Hepatocyte (in vitro differentiated cells): ENCODE data around the gene DLG2. TPM values are rescaled to one million over a fixed set of nuclear protein-coding genes. Genes with fewer than 3 reads are reported as not detected.

Experiments used
- DNase-seq: peaks from one replicate; pipeline ENCODE4 v3.0.0-alpha.2; 2016; ENCODE audit warnings: low spot score
- H2AFZ ChIP-seq: fragments of 200-600 bp; sonication (generic); 2 replicates; pipeline ENCODE4 v1.6.0; 2016; ENCODE audit warnings: antibody characterized with exemption, mild to moderate bottlenecking
- H3K27ac ChIP-seq: fragments of 200-600 bp; sonication (generic); 2 replicates; pipeline ENCODE4 v1.5.1; 2016; ENCODE audit warnings: mild to moderate bottlenecking
- H3K27me3 ChIP-seq: fragments of 200-600 bp; sonication (generic); 2 replicates; pipeline ENCODE4 v1.6.1; 2016
- H3K36me3 ChIP-seq: fragments of 200-600 bp; sonication (generic); replicated peaks from 2 replicates; pipeline ENCODE4 v1.5.1; 2016; ENCODE audit warnings: low read depth; ENCODE audit not compliant: insufficient read depth
- H3K4me1 ChIP-seq: fragments of 200-600 bp; sonication (generic); 2 replicates; pipeline ENCODE4 v1.5.1; 2016; ENCODE audit warnings: mild to moderate bottlenecking, moderate library complexity; ENCODE audit not compliant: insufficient read depth
- H3K4me2 ChIP-seq: fragments of 200-600 bp; sonication (generic); 2 replicates; pipeline ENCODE4 v1.6.0; 2016
- H3K4me3 ChIP-seq: fragments of 200-600 bp; sonication (generic); 2 replicates; pipeline ENCODE4 v1.5.1; 2016; ENCODE audit warnings: mild to moderate bottlenecking
- H3K79me2 ChIP-seq: fragments of 200-600 bp; sonication (generic); 2 replicates; pipeline ENCODE4 v1.6.0; 2017; ENCODE audit warnings: mild to moderate bottlenecking
- H3K9me2 ChIP-seq: fragments of 200-600 bp; sonication (generic); replicated peaks from 2 replicates; pipeline ENCODE4 v1.6.0; 2017; ENCODE audit warnings: mild to moderate bottlenecking; ENCODE audit not compliant: insufficient read depth
- H3K9me3 ChIP-seq: fragments of 200-600 bp; sonication (generic); 2 replicates; pipeline ENCODE4 v1.5.1; 2016; ENCODE audit warnings: low read depth, mild to moderate bottlenecking
- H4K20me1 ChIP-seq: fragments of 200-600 bp; sonication (generic); 2 replicates; pipeline ENCODE4 v1.6.0; 2016; ENCODE audit warnings: mild to moderate bottlenecking; ENCODE audit not compliant: insufficient read depth, poor library complexity, severe bottlenecking
- EZH2 ChIP-seq: fragments of 200-600 bp; sonication (generic); IDR thresholded peaks from 2 replicates; pipeline ENCODE4 v1.6.1; 2016; ENCODE audit warnings: antibody characterized with exemption, mild to moderate bottlenecking, borderline replicate concordance
- EZH2phosphoT487 ChIP-seq: fragments of 200-600 bp; sonication (generic); IDR thresholded peaks from one replicate; pipeline ENCODE4 v1.6.1; 2018; ENCODE audit warnings: antibody characterized with exemption, mild to moderate bottlenecking, low read depth, moderate library complexity; ENCODE audit not compliant: unreplicated experiment, severe bottlenecking
- WGBS: methylation state at CpG from one replicate; pipeline ENCODE4 v1.1.6; 2016; ENCODE audit warnings: low lambda C conversion rate; ENCODE audit errors: missing lambda C conversion rate; 5-methylcytosine and 5-hydroxymethylcytosine counted together
- polyA plus RNA-seq: library from polyadenylated mRNA; unstranded; fragments of >200 nt; fragmentation: Nextera tagmentation; extraction: Ambion mirVana; gene quantifications from 2 replicates; pipeline ENCODE4 v1.2.1, GENCODE V29; 2016
- total RNA-seq: library from RNA; depleted of rRNA; stranded (reverse); fragments of >200 nt; gene quantifications from 2 replicates; pipeline ENCODE4 v1.2.3, GENCODE V29; 2014
- TF ChIP-seq, protein P1 (sequence below): fragments of 200-600 bp; sonication (generic); IDR thresholded peaks from 2 replicates; pipeline ENCODE4 v1.5.1; 2016; ENCODE audit warnings: antibody characterized with exemption, mild to moderate bottlenecking; ENCODE audit not compliant: poor library complexity

Gene DLG2
- total and polyA plus RNA-seq, 2 experiments from 2014 or later, result 2.6 to 6.8 TPM

DNA sequence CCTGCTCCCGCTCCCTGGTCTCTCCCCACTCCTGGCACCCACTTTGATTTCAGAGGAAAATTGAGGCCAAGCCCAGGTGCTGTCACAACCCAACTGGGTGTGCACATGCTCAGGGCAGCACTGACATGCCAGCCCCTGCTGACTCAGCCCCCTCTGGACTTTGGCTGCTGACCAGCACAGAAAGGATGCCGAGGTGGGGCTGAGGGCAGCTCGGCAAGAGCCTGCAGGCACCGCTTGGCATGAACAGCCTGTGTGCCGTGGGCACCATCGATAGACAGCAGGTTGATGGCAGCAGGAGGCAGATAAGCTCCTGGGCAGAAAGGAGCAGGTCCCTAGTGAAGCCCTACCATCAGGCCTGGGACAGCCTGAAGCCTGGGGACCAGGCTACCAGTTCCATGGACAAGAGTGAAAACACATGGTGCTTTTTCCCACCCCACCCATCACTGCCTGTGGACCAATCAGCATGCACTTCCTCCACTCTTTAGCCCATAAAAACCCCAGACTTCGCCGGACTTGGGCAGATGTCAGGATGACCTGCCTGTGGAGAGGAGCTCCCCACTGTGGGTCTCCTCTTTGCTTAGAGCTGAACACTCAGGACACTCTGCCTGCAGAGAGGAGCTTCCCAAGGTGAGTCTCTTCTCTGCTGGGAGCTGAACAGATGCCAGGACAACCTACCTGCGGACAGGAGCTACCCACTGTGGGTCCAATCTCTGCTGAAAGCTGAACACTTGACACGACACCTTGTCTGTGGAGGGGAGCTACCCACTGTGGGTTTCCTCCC is 832.3 kb downstream of the DLG2 start:
- Histone ChIP-seq H3K79me2 (no peaks in the 10 kb centered on the region), H4K20me1 (no peaks in the 10 kb centered on the region), H3K36me3 (no peaks in the 10 kb centered on the region), H3K9me2 (no peaks in the 10 kb centered on the region), H2AFZ (no peak overlapping the region), H3K4me3 (no peak overlapping the region), H3K27ac (no peak overlapping the region), H3K4me1 (no peaks in the 10 kb centered on the region), H3K4me2 (no peak overlapping the region), H3K27me3 (no peaks in the 10 kb centered on the region), H3K9me3 (no peaks in the 10 kb centered on the region)
- no peak for DNase-seq
- WGBS, result 91% methylated on average over 10 of the region's 10 CpGs
- TF ChIP-seq, protein P1, sequence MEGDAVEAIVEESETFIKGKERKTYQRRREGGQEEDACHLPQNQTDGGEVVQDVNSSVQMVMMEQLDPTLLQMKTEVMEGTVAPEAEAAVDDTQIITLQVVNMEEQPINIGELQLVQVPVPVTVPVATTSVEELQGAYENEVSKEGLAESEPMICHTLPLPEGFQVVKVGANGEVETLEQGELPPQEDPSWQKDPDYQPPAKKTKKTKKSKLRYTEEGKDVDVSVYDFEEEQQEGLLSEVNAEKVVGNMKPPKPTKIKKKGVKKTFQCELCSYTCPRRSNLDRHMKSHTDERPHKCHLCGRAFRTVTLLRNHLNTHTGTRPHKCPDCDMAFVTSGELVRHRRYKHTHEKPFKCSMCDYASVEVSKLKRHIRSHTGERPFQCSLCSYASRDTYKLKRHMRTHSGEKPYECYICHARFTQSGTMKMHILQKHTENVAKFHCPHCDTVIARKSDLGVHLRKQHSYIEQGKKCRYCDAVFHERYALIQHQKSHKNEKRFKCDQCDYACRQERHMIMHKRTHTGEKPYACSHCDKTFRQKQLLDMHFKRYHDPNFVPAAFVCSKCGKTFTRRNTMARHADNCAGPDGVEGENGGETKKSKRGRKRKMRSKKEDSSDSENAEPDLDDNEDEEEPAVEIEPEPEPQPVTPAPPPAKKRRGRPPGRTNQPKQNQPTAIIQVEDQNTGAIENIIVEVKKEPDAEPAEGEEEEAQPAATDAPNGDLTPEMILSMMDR, result no peak
- TF ChIP-seq EZH2 (no peak), EZH2phosphoT487 (no peak)

DNA sequence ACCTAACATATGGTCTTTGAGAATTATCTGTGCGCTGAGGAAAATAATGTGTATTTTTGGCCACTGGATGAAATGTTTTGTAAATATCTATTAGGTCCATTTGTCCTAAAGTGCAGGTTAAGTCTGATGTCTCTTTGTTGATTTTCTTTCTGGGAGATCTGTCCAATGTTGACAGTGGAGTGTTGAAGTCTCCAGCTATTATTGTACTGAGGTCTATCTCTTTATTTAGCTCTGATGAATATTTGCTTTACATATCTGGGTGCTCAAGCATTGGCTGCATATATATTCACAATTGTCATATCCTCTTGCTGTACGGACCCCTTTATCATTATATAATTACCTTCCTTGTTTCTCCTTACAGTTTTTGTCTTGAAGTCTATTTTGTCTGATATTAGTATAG is 833.8 kb downstream of the DLG2 start:
- Histone ChIP-seq H3K79me2 (no peaks in the 10 kb centered on the region), H4K20me1 (no peaks in the 10 kb centered on the region), H3K36me3 (no peaks in the 10 kb centered on the region), H3K4me2 (no peak overlapping the region), H2AFZ (no peak overlapping the region), H3K9me2 (no peaks in the 10 kb centered on the region), H3K9me3 (no peaks in the 10 kb centered on the region), H3K27me3 (no peaks in the 10 kb centered on the region), H3K27ac (no peak overlapping the region), H3K4me1 (no peaks in the 10 kb centered on the region), H3K4me3 (no peak overlapping the region)
- TF ChIP-seq, protein P1, result no peak
- 86% methylated on average over 2 of the region's 2 CpGs for WGBS
- no peak for DNase-seq

DNA sequence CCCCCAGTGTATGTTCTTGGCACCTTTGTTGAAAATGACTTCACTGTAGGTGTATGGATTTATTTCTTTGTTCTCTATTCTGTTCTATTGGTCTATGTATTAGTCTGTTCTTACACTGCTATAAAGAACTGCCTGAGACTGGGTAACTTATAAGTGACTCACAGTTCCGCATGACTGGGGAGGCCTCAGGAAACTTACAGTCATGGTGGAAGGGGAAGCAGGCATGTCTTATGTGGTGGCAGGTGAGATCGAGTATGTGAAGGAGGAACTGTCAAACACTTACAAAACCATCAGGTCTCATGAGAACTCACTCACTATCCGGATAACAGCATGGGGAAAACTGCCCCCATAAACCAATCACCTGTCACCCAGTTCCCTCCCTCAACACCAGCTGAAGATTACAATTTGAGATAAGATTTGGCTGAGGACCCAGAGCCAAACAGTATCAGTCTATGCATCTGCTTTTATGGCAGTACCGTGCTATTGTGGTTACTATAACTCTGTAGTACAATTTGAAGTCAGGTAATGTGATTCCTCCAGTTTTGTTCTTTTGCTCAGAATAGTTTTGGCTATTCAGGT is 836.2 kb downstream of the DLG2 start:
- no peaks in the 10 kb centered on the region for H3K9me2 ChIP-seq
- no peaks in the 10 kb centered on the region for H3K27me3 ChIP-seq
- no peaks in the 10 kb centered on the region for H3K4me1 ChIP-seq
- TF ChIP-seq EZH2phosphoT487 (no peak), EZH2 (no peak)
- TF ChIP-seq, protein P1, result no peak
- H3K4me3 ChIP-seq, result no peak overlapping the region
- H3K4me2 ChIP-seq, result no peak overlapping the region
- no peak overlapping the region for H3K27ac ChIP-seq
- H3K36me3 ChIP-seq, result no peaks in the 10 kb centered on the region
- no peaks in the 10 kb centered on the region for H4K20me1 ChIP-seq
- H2AFZ ChIP-seq, result no peak overlapping the region
- DNase-seq, result no peak
- WGBS, result 36% methylated on average over 4 of the region's 4 CpGs
- H3K9me3 ChIP-seq, result no peaks in the 10 kb centered on the region
- no peaks in the 10 kb centered on the region for H3K79me2 ChIP-seq
